ENCODE measurements around the gene TACC2.

Gene TACC2

DNA sequence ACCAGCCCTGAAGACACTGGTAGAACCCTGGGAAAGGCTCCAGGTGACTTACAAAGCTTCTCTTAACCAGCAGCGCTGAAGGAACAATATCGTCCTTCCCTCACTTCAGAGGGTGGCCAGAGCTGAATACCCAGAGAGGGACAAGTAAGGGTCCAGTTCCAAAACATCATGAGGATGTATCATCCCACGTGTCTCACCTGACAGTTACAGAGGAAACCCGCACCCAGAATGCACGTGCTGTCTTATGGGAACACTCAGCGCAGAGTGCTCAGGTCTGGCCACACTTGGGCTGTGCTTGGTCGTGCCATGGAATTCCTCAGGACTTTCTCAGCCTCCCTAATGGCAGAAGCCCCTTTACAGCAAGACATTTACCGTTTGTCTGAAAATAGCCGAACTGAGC lies 235.2 kb downstream of the TACC2 start:
- TF ChIP-seq, protein P1, sequence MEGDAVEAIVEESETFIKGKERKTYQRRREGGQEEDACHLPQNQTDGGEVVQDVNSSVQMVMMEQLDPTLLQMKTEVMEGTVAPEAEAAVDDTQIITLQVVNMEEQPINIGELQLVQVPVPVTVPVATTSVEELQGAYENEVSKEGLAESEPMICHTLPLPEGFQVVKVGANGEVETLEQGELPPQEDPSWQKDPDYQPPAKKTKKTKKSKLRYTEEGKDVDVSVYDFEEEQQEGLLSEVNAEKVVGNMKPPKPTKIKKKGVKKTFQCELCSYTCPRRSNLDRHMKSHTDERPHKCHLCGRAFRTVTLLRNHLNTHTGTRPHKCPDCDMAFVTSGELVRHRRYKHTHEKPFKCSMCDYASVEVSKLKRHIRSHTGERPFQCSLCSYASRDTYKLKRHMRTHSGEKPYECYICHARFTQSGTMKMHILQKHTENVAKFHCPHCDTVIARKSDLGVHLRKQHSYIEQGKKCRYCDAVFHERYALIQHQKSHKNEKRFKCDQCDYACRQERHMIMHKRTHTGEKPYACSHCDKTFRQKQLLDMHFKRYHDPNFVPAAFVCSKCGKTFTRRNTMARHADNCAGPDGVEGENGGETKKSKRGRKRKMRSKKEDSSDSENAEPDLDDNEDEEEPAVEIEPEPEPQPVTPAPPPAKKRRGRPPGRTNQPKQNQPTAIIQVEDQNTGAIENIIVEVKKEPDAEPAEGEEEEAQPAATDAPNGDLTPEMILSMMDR (conservative IDR thresholded peaks at IDR 0.05; ENCODE audit: low read depth, low read length), result no peak
- DNase-seq (ENCODE audit: low read depth), result no peak

DNA sequence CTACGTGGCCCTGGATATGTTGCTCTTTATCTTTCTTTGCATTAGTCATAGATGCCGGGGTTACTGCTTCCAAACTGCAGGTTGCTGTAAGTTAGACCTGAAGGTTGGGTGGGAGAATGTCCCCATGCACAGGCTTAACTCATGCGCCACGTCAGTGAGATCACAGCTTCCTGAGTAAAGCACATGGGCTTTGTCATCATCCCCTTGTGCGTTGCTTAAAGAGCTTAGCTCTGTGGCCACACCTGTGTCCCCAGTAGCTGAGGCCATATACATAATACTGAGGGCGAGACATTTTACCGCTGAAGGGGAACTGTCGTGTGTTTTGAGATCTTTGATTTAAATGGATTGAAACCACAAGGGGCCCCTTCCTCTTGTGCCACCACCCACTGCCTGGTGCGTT lies 236.4 kb downstream of the TACC2 start:
- TF ChIP-seq, protein P1 (conservative IDR thresholded peaks at IDR 0.05; ENCODE audit: low read depth, low read length), result no peak
- H3K4me3 ChIP-seq (ENCODE audit: low read length), result no peak overlapping the region
- DNase-seq (ENCODE audit: low read depth), result no peak

More for the DNA sequence above, 235.2 kb downstream of the TACC2 start:
- H3K4me3 ChIP-seq (ENCODE audit: low read length), result no peak overlapping the region

DNA sequence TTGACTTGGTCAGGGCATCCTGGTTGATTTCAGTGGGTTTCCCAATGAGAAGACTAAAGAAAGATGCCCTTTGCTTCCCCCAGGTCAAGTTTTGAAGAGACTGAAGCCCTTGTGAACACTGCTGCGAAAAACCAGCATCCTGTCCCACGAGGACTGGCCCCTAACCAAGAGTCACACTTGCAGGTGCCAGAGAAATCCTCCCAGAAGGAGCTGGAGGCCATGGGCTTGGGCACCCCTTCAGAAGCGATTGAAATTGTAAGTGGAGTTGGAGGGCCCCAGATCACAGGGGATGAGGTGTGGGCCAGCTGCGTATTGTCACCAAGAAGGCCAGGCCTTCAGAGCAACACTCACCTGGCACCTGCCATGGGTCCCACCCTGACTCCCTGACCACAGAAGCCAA lies 238.8 kb downstream of the TACC2 start:
- TF ChIP-seq, protein P1 (conservative IDR thresholded peaks at IDR 0.05; ENCODE audit: low read depth, low read length), result no peak

DNA sequence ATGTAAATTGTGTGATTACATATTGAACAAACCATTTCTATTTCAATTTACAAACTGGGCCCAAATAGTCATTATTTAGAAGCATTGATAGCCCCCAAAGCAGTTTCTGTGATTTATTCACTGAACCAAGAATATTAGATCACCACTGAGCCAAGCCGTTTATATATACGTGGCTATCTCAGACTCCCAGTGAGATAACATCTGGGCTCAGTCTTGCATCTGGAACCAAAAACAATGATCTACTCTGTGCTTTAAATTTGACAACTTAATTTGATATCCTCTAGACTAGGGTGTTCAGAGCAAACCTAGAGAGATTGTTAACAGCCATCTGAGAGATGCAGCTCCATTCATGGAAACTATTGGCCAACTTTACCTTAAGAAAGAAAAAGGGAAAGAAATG lies 240.7 kb downstream of the TACC2 start:
- no peak for DNase-seq (ENCODE audit: low read depth)
- TF ChIP-seq, protein P1 (conservative IDR thresholded peaks at IDR 0.05; ENCODE audit: low read depth, low read length), result no peak
- no peak overlapping the region for H3K4me3 ChIP-seq (ENCODE audit: low read length)

More for the DNA sequence above, 238.8 kb downstream of the TACC2 start:
- DNase-seq (ENCODE audit: low read depth), result no peak
- no peak overlapping the region for H3K4me3 ChIP-seq (ENCODE audit: low read length)

DNA sequence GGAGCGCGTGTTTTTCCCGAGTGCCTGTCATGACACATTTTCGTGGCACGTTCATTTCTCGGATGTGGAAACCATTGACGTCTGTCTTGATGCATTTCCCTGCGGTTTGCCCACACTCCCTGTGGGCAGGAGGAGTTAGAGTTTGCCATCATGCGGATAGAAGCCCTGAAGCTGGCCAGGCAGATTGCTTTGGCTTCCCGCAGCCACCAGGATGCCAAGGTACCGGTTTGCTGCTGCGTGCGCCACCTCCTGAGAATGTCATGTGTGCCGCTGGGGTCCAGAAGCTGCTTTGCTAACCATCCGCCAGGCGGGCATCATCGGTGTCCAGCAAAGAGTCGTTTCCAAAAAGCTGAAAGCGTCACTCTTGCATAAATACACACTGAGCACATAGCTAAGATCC lies 241.3 kb downstream of the TACC2 start:
- TF ChIP-seq, protein P1 (conservative IDR thresholded peaks at IDR 0.05; ENCODE audit: low read depth, low read length), result no peak
- H3K4me3 ChIP-seq (ENCODE audit: low read length), result no peak overlapping the region
- DNase-seq (ENCODE audit: low read depth), result no peak

DNA sequence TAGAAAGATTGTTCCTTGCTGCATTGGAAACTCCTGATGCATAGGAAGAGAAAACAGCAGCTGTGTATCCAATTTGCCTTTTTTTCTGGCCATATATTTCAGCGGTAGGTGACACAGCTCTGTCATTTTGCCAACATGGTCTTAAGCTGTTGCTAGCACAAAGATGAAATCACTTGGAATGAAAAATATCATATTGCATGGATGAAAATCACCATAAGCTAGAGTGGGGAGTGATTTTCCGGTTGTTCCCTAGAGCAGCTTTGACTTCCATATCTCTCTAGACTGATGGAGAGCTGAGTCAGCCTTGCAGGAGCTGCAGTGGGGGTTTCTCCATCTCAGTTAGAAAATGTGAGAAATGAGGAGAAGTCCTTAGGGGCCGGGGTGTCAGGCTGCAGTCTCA lies 243.8 kb downstream of the TACC2 start:
- DNase-seq (ENCODE audit: low read depth), result peak; percentile 75
- TF ChIP-seq, protein P1 (conservative IDR thresholded peaks at IDR 0.05; ENCODE audit: low read depth, low read length), result no peak
- no peak overlapping the region for H3K4me3 ChIP-seq (ENCODE audit: low read length)

DNA sequence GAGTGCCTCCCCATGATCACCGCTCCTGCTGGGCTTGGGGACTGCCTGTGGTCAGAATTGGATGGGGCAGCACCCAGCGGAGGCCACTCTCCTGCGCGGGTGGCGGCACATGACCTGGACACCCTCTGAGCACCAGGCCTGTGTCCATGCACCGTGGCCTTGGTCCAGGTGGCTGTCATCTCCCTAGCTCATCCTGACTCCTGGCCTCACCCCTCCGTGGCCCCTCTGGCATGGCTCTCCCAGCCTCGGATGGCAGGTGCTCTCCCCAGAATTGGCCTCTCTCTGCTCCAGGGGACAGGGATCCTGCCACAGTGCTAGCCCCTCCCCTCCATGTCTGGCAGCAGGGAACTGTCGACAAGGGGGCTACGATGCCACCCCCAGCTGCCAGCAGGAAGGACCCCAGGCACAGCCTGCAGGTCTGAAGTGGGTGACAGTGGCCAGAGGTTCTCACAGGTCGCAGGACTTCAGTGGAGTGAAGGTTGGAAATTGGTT lies 244.9 kb downstream of the TACC2 start:
- H3K4me3 ChIP-seq (ENCODE audit: low read length), result no peak overlapping the region
- TF ChIP-seq, protein P1 (conservative IDR thresholded peaks at IDR 0.05; ENCODE audit: low read depth, low read length), result no peak
- no peak for DNase-seq (ENCODE audit: low read depth)

All from retinal pigment epithelial cell (primary cell).